ENCODE data around the gene SF3B2.

DNA sequence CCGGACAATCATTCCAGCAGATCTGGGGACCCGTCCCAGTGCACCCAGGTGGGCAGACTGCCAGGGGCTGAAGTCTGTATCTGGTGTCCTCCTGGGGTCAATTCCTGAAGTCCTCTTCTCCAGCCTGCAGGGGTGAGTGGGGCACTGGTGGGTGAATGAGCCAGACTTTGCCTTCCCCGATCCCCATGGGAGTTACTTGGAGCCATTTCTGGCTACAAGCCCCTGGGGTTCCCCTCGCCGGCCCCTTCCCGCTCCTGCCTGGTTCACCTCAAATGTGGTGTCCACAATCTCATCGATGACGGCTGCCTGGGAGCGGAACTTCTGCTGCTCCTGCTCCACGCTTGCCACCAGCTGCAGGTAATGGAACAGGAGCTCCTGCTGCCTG is 35.4 kb upstream of the SF3B2 start:
- TF ChIP-seq, protein P1, sequence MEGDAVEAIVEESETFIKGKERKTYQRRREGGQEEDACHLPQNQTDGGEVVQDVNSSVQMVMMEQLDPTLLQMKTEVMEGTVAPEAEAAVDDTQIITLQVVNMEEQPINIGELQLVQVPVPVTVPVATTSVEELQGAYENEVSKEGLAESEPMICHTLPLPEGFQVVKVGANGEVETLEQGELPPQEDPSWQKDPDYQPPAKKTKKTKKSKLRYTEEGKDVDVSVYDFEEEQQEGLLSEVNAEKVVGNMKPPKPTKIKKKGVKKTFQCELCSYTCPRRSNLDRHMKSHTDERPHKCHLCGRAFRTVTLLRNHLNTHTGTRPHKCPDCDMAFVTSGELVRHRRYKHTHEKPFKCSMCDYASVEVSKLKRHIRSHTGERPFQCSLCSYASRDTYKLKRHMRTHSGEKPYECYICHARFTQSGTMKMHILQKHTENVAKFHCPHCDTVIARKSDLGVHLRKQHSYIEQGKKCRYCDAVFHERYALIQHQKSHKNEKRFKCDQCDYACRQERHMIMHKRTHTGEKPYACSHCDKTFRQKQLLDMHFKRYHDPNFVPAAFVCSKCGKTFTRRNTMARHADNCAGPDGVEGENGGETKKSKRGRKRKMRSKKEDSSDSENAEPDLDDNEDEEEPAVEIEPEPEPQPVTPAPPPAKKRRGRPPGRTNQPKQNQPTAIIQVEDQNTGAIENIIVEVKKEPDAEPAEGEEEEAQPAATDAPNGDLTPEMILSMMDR (IDR thresholded peaks at IDR 0.05; ENCODE audit: borderline replicate concordance, extremely low read depth, low read length, poor library complexity, severe bottlenecking), result no peak
- no peak for TF ChIP-seq EZH2 (IDR thresholded peaks at IDR 0.05; ENCODE audit: borderline replicate concordance, low read depth, low read length, severe bottlenecking)

All from DND-41 (cell line).